Spleen (tissue), 7 donors: ENCODE measurements around the gene TOMM40L.

Source experiments
- POLR2A ChIP-seq, 3 donors: fragments of 450-650 bp; IDR thresholded peaks; one replicate each; pipeline ENCODE4 v1.5.1; 2017; ENCODE audit warnings: antibody characterized with exemption in 3 of 3, mild to moderate bottlenecking in 1 of 3
- POLR2AphosphoS5 ChIP-seq, 3 donors: sonication (generic); formaldehyde crosslinking; IDR thresholded peaks; one replicate each; pipeline ENCODE4 v1.5.1; 2017; ENCODE audit warnings: antibody characterized with exemption in 3 of 3
- TF ChIP-seq, protein P1 (sequence below), 11 experiments: fragments of 200-600 bp in 7 of 11; fragments of 450-650 bp in 4 of 11; sonication (generic) in 4 of 11; IDR thresholded peaks in 8 of 11; conservative IDR thresholded peaks in 3 of 11; 1 replicate in 7 of 11; 2 replicates in 4 of 11; pipeline versions ENCODE4 v1.4.0 to v1.8.0; 2016 to 2021; ENCODE audit warnings: antibody characterized with exemption in 11 of 11, inconsistent platforms in 4 of 11, mild to moderate bottlenecking in 1 of 11
- donor health status: DM: no; HTN: no; CAD: no; lungs with moderate emphysema.
- donor health status: DM: no; HTN: no; CAD: no.
- donor health status: DM: no; HTN: no; CAD: no.

GRCh38 chr1:161261261-161262235 is 35.7 kb downstream of the TOMM40L start:
- TF ChIP-seq, protein P1, sequence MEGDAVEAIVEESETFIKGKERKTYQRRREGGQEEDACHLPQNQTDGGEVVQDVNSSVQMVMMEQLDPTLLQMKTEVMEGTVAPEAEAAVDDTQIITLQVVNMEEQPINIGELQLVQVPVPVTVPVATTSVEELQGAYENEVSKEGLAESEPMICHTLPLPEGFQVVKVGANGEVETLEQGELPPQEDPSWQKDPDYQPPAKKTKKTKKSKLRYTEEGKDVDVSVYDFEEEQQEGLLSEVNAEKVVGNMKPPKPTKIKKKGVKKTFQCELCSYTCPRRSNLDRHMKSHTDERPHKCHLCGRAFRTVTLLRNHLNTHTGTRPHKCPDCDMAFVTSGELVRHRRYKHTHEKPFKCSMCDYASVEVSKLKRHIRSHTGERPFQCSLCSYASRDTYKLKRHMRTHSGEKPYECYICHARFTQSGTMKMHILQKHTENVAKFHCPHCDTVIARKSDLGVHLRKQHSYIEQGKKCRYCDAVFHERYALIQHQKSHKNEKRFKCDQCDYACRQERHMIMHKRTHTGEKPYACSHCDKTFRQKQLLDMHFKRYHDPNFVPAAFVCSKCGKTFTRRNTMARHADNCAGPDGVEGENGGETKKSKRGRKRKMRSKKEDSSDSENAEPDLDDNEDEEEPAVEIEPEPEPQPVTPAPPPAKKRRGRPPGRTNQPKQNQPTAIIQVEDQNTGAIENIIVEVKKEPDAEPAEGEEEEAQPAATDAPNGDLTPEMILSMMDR (IDR thresholded peaks at IDR 0.05 in 8 of 11, conservative IDR thresholded peaks at IDR 0.05 in 3 of 11): no peak
- no peak for TF ChIP-seq POLR2AphosphoS5 (IDR thresholded peaks at IDR 0.05)
- no peak for TF ChIP-seq POLR2A (IDR thresholded peaks at IDR 0.05)
